HepG2 (cell line): ENCODE results near the gene PTGDR2.

Experiments used
- MLLT10 ChIP-seq: sonication (generic); formaldehyde crosslinking; IDR thresholded peaks from 2 replicates; pipeline ENCODE4 v1.4.0; 2020; ENCODE audit warnings: missing genetic modification reagents
- NCOR1 ChIP-seq: fragments of 200-600 bp; sonication (generic); IDR thresholded peaks from 2 replicates; pipeline ENCODE4 v1.7.0; 2017; ENCODE audit warnings: antibody characterized with exemption, low read length, borderline replicate concordance
- NR2C2 ChIP-seq: sonication (generic); formaldehyde crosslinking; IDR thresholded peaks from 2 replicates; pipeline ENCODE4 v1.4.0; 2020; ENCODE audit warnings: missing genetic modification reagents, mild to moderate bottlenecking, moderate library complexity, borderline replicate concordance
- ZFP37 ChIP-seq: sonication (generic); formaldehyde crosslinking; IDR thresholded peaks from 2 replicates; pipeline ENCODE4 v1.4.0; 2020; ENCODE audit warnings: missing genetic modification reagents, borderline replicate concordance
- ZFP90 ChIP-seq: sonication (generic); formaldehyde crosslinking; IDR thresholded peaks from 2 replicates; pipeline ENCODE4 v1.8.0; 2022; ENCODE audit warnings: missing genetic modification reagents, mild to moderate bottlenecking, inconsistent platforms, borderline replicate concordance
- ZNF138 ChIP-seq: sonication (generic); formaldehyde crosslinking; IDR thresholded peaks from 2 replicates; pipeline ENCODE4 v1.5.0; 2020; ENCODE audit warnings: mild to moderate bottlenecking, low read depth, missing genetic modification reagents
- TF ChIP-seq, protein P1 (sequence below): IDR thresholded peaks from 2 replicates; pipeline ENCODE4 v1.6.1; 2016; ENCODE audit warnings: low read depth
- TF ChIP-seq, protein P2 (sequence below): sonication (generic); formaldehyde crosslinking; IDR thresholded peaks from 2 replicates; pipeline ENCODE4 v1.5.0; 2020; ENCODE audit warnings: mild to moderate bottlenecking, missing genetic modification reagents, moderate library complexity
- TF ChIP-seq, protein P3 (sequence below): sonication (generic); formaldehyde crosslinking; IDR thresholded peaks from 2 replicates; pipeline ENCODE4 v1.5.1; 2020; ENCODE audit warnings: mild to moderate bottlenecking, missing genetic modification reagents

DNA sequence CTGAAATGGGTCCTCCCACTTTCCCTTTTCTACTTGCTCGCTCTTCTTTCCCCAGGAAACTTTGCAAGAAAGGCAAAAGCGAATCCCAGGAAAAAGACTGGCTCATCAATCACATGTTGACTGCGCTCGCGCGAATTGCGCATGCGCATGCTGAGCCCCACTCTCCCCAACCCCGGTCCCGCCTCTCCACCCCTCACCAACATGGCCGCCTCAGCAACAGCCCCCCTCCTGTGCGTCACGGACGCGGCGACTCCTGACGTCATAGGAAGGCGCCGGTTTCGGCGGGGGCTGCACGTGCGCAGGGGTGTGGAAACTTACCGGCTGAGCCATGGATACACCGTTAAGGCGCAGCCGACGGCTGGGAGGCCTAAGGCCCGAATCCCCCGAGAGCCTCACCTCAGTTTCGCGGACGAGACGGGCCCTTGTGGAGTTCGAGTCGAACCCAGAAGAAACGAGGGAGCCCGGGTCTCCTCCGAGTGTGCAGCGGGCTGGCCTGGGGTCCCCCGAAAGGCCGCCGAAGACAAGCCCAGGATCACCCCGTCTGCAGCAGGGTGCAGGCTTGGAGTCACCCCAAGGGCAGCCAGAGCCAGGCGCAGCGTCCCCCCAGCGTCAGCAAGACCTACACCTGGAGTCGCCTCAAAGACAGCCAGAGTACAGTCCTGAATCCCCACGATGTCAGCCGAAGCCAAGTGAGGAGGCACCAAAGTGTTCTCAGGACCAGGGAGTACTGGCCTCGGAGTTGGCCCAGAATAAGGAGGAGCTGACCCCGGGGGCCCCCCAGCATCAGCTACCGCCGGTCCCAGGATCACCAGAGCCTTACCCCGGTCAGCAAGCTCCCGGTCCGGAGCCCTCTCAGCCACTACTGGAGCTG is 13.7 kb downstream of the PTGDR2 start, which contains the start of gene CCDC86:
- TF ChIP-seq, protein P1, sequence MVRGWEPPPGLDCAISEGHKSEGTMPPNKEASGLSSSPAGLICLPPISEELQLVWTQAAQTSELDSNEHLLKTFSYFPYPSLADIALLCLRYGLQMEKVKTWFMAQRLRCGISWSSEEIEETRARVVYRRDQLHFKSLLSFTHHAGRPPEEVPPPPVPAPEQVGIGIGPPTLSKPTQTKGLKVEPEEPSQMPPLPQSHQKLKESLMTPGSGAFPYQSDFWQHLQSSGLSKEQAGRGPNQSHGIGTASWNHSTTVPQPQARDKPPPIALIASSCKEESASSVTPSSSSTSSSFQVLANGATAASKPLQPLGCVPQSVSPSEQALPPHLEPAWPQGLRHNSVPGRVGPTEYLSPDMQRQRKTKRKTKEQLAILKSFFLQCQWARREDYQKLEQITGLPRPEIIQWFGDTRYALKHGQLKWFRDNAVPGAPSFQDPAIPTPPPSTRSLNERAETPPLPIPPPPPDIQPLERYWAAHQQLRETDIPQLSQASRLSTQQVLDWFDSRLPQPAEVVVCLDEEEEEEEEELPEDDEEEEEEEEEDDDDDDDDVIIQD (CRISPR knock-in tag): no peak
- TF ChIP-seq, protein P2, sequence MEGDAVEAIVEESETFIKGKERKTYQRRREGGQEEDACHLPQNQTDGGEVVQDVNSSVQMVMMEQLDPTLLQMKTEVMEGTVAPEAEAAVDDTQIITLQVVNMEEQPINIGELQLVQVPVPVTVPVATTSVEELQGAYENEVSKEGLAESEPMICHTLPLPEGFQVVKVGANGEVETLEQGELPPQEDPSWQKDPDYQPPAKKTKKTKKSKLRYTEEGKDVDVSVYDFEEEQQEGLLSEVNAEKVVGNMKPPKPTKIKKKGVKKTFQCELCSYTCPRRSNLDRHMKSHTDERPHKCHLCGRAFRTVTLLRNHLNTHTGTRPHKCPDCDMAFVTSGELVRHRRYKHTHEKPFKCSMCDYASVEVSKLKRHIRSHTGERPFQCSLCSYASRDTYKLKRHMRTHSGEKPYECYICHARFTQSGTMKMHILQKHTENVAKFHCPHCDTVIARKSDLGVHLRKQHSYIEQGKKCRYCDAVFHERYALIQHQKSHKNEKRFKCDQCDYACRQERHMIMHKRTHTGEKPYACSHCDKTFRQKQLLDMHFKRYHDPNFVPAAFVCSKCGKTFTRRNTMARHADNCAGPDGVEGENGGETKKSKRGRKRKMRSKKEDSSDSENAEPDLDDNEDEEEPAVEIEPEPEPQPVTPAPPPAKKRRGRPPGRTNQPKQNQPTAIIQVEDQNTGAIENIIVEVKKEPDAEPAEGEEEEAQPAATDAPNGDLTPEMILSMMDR (CRISPR knock-in tag): no peak
- 0 out of 2 replicates have a peak, but pooled peaks have one; percentile 32 for TF ChIP-seq ZNF138 (CRISPR knock-in tag)
- TF ChIP-seq, protein P3, sequence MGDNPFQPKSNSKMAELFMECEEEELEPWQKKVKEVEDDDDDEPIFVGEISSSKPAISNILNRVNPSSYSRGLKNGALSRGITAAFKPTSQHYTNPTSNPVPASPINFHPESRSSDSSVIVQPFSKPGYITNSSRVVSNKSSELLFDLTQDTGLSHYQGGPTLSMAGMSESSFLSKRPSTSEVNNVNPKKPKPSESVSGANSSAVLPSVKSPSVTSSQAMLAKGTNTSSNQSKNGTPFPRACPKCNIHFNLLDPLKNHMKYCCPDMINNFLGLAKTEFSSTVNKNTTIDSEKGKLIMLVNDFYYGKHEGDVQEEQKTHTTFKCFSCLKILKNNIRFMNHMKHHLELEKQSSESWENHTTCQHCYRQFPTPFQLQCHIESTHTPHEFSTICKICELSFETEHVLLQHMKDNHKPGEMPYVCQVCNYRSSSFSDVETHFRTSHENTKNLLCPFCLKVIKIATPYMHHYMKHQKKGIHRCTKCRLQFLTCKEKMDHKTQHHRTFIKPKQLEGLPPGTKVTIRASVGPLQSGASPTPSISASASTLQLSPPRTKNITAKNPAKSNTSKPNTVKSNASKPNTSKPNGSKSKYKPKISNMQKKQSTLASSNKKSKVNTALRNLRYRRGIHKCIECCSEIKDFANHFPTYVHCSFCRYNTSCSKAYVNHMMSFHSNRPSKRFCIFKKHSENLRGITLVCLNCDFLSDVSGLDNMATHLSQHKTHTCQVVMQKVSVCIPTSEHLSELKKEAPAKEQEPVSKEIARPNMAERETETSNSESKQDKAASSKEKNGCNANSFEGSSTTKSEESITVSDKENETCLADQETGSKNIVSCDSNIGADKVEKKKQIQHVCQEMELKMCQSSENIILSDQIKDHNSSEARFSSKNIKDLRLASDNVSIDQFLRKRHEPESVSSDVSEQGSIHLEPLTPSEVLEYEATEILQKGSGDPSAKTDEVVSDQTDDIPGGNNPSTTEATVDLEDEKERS (CRISPR knock-in tag): peak; percentile 63; the same call in 1 of the 2 replicates
- peak; percentile 81 for TF ChIP-seq ZFP90 (CRISPR knock-in tag)
- peak; percentile 80 for TF ChIP-seq NR2C2 (CRISPR knock-in tag)
- TF ChIP-seq ZFP37: no peak
- no peak for TF ChIP-seq MLLT10 (CRISPR knock-in tag)
- TF ChIP-seq NCOR1: no peak
